Measurements from ENCODE around the gene NUTF2.
A peak's percentile ranks its signal among the peaks of the same experiment; 100 is the strongest.

DNA sequence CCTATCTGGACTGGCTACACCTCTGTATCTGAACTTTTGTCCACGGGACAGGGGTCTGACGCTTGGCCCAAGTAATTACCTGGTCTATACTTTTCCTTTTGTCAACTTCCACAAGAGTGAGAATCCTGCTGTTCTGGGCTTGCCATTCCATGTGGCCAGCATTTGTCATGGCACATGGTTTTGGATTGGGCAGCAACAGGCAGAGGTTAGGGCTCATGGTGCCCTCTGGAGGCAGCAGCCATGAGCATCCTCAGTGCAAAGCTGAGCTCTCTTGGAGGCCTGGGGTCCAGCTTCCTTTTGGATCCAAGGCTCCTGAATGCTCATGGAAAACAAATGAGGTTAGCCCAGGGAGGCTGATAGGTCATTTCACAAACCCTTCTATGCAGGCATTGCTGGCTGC, 18.6 kb downstream of the NUTF2 start:
- TF ChIP-seq, protein P1, sequence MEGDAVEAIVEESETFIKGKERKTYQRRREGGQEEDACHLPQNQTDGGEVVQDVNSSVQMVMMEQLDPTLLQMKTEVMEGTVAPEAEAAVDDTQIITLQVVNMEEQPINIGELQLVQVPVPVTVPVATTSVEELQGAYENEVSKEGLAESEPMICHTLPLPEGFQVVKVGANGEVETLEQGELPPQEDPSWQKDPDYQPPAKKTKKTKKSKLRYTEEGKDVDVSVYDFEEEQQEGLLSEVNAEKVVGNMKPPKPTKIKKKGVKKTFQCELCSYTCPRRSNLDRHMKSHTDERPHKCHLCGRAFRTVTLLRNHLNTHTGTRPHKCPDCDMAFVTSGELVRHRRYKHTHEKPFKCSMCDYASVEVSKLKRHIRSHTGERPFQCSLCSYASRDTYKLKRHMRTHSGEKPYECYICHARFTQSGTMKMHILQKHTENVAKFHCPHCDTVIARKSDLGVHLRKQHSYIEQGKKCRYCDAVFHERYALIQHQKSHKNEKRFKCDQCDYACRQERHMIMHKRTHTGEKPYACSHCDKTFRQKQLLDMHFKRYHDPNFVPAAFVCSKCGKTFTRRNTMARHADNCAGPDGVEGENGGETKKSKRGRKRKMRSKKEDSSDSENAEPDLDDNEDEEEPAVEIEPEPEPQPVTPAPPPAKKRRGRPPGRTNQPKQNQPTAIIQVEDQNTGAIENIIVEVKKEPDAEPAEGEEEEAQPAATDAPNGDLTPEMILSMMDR (conservative IDR thresholded peaks at IDR 0.05; ENCODE audit: low read depth, low read length): peak; percentile 28; the same call in 1 of the 2 replicates
- TF ChIP-seq EZH2 (IDR thresholded peaks at IDR 0.05; ENCODE audit: borderline replicate concordance, low read depth, low read length, poor library complexity, severe bottlenecking): no peak
